SU-DHL-6 (cell line): ENCODE data around the gene CENPB.
"Not testable (repeated sequence)": the region's sequence is repeated elsewhere in the genome, so short reads cannot be mapped to it uniquely, and the experiment has no call there.

ENCODE experiments used
- H2AFZ ChIP-seq: fragments of 200-600 bp; sonication (generic); 2 replicates; pipeline ENCODE4 v1.6.1; 2014; ENCODE audit warnings: low read depth, mild to moderate bottlenecking, moderate library complexity, mixed read lengths, antibody characterized with exemption, low read length; ENCODE audit not compliant: severe bottlenecking
- H3F3A ChIP-seq: fragments of 200-600 bp; shearing (Covaris generic); 2 replicates; pipeline ENCODE4 v1.6.0; 2016; ENCODE audit warnings: antibody characterized with exemption, mild to moderate bottlenecking; ENCODE audit not compliant: insufficient read depth
- H3K27ac ChIP-seq: fragments of 200-600 bp; sonication (generic); 2 replicates; pipeline ENCODE4 v1.5.1; 2016; ENCODE audit warnings: low read depth, mild to moderate bottlenecking, low read length, moderate library complexity, mixed read lengths
- H3K27me3 ChIP-seq: fragments of 200-600 bp; sonication (generic), shearing (Covaris generic); 2 replicates; pipeline ENCODE4 v1.6.0; 2014; ENCODE audit warnings: mild to moderate bottlenecking, low read length
- H3K36me3 ChIP-seq: fragments of 200-600 bp; sonication (generic); 2 replicates; pipeline ENCODE4 v1.6.1; 2014; ENCODE audit warnings: mild to moderate bottlenecking, low read length, mixed read lengths
- H3K4me2 ChIP-seq: fragments of 300-600, 200-600 bp; shearing (Covaris generic), sonication (generic); 2 replicates; pipeline ENCODE4 v1.6.0; 2014; ENCODE audit warnings: low read length, low read depth, mild to moderate bottlenecking; ENCODE audit not compliant: poor library complexity, severe bottlenecking
- H3K4me3 ChIP-seq: fragments of 200-600 bp; sonication (generic); 2 replicates; pipeline ENCODE4 v1.5.1; 2014; ENCODE audit warnings: antibody characterized with exemption, low read length, mild to moderate bottlenecking, mixed read lengths; ENCODE audit not compliant: insufficient read depth, poor library complexity, severe bottlenecking
- H3K79me2 ChIP-seq: fragments of 200-600 bp; sonication (generic); 2 replicates; pipeline ENCODE4 v1.6.1; 2014; ENCODE audit warnings: mild to moderate bottlenecking, low read length, moderate library complexity; ENCODE audit not compliant: insufficient read depth
- H3K9ac ChIP-seq: fragments of 200-600 bp; sonication (generic); 2 replicates; pipeline ENCODE4 v1.7.0; 2014; ENCODE audit warnings: mild to moderate bottlenecking, low read length
- H3K9me2 ChIP-seq: fragments of 200-600 bp; sonication (generic); replicated peaks from 2 replicates; pipeline ENCODE4 v1.6.1; 2014; ENCODE audit warnings: low read length; ENCODE audit not compliant: insufficient read depth
- H3K9me3 ChIP-seq: fragments of 200-600 bp; sonication (generic); 2 replicates; pipeline ENCODE4 v1.6.1; 2014; ENCODE audit warnings: low read length, mixed read lengths; ENCODE audit not compliant: insufficient read depth
- H4K20me1 ChIP-seq: fragments of 200-600 bp; sonication (generic); 2 replicates; pipeline ENCODE4 v1.6.1; 2014; ENCODE audit warnings: low read depth, mild to moderate bottlenecking, antibody characterized with exemption, low read length, moderate library complexity, mixed read lengths
- EZH2phosphoT487 ChIP-seq: fragments of 200-600 bp; sonication (generic), shearing (Covaris generic); conservative IDR thresholded peaks from 2 replicates; pipeline ENCODE4 v1.6.1; 2018; ENCODE audit warnings: mild to moderate bottlenecking, antibody characterized with exemption, low read length, moderate library complexity, mixed read lengths
- TF ChIP-seq, protein P1 (sequence below): fragments of 200-600 bp; sonication (generic); IDR thresholded peaks from one replicate; pipeline ENCODE4 v1.5.1; 2017; ENCODE audit warnings: antibody characterized with exemption, mild to moderate bottlenecking, low read length, moderate library complexity; ENCODE audit not compliant: insufficient read depth, poor library complexity, severe bottlenecking

Gene CENPB, protein sequence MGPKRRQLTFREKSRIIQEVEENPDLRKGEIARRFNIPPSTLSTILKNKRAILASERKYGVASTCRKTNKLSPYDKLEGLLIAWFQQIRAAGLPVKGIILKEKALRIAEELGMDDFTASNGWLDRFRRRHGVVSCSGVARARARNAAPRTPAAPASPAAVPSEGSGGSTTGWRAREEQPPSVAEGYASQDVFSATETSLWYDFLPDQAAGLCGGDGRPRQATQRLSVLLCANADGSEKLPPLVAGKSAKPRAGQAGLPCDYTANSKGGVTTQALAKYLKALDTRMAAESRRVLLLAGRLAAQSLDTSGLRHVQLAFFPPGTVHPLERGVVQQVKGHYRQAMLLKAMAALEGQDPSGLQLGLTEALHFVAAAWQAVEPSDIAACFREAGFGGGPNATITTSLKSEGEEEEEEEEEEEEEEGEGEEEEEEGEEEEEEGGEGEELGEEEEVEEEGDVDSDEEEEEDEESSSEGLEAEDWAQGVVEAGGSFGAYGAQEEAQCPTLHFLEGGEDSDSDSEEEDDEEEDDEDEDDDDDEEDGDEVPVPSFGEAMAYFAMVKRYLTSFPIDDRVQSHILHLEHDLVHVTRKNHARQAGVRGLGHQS

DNA sequence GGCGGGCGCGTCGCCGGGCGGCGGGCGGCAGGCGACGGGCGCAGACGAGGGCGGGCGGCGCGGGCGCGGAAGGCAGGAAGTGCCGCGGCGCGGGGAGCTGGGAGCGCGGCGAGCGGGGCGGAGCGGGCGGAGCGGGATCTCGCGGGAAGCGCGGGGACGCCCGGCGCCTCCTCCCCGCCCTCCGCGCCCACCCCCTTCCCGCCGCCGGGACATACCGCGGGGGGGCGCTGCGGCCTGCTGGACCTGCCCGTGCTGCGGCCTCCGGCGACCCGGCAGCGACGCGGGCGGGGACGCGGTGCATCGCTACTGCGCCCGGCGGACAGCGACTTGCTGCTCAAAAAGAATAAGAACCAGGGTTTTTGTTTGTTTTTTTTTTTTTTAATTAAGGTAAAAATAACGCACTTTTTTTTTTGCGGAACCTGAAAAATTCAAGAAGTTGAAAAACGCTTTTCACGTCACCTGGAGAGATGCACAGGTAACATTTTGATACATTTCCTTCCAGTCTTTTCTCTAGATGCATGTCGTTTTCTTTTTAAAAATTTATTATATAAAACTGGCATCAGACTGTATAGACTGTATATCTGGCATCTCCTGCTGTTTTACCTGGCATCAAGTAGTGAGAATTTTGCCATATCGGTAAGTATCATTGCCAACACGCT, at the start of gene CENPB:
Gene CENPB, minus strand, starts transcription at position 76 of the 659 bp plus-strand sequence. CDS start 257 bp downstream, outside the sequence.
- peaks cover 6% of the 10 kb centered on the region; the same call in 1 of the 2 replicates for H3F3A ChIP-seq
- H3K27me3 ChIP-seq: no peaks in the 10 kb centered on the region
- peak within 1 kb of the TSS; percentile 84 for H3K4me2 ChIP-seq
- H3K4me3 ChIP-seq: peak within 1 kb of the TSS; percentile 62
- H3K79me2 ChIP-seq: no peaks in the 10 kb centered on the region; the same call in 1 of the 2 replicates
- H3K36me3 ChIP-seq: no peaks in the 10 kb centered on the region
- H3K9me2 ChIP-seq: no peaks in the 10 kb centered on the region
- H2AFZ ChIP-seq: peak within 1 kb of the TSS; percentile 79
- peak within 1 kb of the TSS; percentile 18; the same call in 1 of the 2 replicates for H3K27ac ChIP-seq
- H4K20me1 ChIP-seq: no peaks in the 10 kb centered on the region
- no peaks in the 10 kb centered on the region for H3K9me3 ChIP-seq
- no peak for TF ChIP-seq EZH2phosphoT487
- TF ChIP-seq, protein P1, sequence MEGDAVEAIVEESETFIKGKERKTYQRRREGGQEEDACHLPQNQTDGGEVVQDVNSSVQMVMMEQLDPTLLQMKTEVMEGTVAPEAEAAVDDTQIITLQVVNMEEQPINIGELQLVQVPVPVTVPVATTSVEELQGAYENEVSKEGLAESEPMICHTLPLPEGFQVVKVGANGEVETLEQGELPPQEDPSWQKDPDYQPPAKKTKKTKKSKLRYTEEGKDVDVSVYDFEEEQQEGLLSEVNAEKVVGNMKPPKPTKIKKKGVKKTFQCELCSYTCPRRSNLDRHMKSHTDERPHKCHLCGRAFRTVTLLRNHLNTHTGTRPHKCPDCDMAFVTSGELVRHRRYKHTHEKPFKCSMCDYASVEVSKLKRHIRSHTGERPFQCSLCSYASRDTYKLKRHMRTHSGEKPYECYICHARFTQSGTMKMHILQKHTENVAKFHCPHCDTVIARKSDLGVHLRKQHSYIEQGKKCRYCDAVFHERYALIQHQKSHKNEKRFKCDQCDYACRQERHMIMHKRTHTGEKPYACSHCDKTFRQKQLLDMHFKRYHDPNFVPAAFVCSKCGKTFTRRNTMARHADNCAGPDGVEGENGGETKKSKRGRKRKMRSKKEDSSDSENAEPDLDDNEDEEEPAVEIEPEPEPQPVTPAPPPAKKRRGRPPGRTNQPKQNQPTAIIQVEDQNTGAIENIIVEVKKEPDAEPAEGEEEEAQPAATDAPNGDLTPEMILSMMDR: peak; percentile 38
- peak within 1 kb of the TSS; percentile 56 for H3K9ac ChIP-seq

- Histone ChIP-seq H3K9me2 (no peaks in the 10 kb centered on the region), H3F3A (no peaks in the 10 kb centered on the region), H3K9ac (no peak overlapping the region), H3K4me3 (no peak overlapping the region), H4K20me1 (no peaks in the 10 kb centered on the region), H3K27ac (no peak overlapping the region), H3K27me3 (no peaks in the 10 kb centered on the region), H3K9me3 (no peaks in the 10 kb centered on the region), H3K4me2 (no peak overlapping the region), H3K36me3 (no peaks in the 10 kb centered on the region), H2AFZ (no peak overlapping the region), H3K79me2 (no peaks in the 10 kb centered on the region)
- TF ChIP-seq, protein P1: no peak
- TF ChIP-seq EZH2phosphoT487: no peak
These were observed 49.6 kb upstream of the CENPB start for GRCh38 chr20:3836132-3836531.

GRCh38 chr20:3829891-3830290, 43.4 kb upstream of the CENPB start:
- not testable (repeated sequence) for H3F3A ChIP-seq, H3K9ac ChIP-seq, H4K20me1 ChIP-seq, H3K4me3 ChIP-seq, H2AFZ ChIP-seq, H3K9me3 ChIP-seq, H3K27me3 ChIP-seq, H3K27ac ChIP-seq, H3K36me3 ChIP-seq, H3K9me2 ChIP-seq, H3K4me2 ChIP-seq, H3K79me2 ChIP-seq
